GM12878 (cell line): Measurements from ENCODE around the gene AAMP. TPM values are rescaled to one million over a fixed set of nuclear protein-coding genes. Genes with fewer than 3 reads are reported as not detected.

Experiments
- CBFB ChIP-seq: IDR thresholded peaks from 2 replicates; pipeline ENCODE4 v1.6.1; 2016; ENCODE audit warnings: antibody characterized with exemption, low read depth
- CBX5 ChIP-seq: sonication (generic); IDR thresholded peaks from 2 replicates; pipeline ENCODE4 v1.6.1; 2016; ENCODE audit warnings: low read depth, moderate library complexity, mild to moderate bottlenecking, inconsistent platforms
- CHD2 ChIP-seq: IDR thresholded peaks from 2 replicates; pipeline ENCODE4 v1.6.1; 2011; ENCODE audit warnings: low read depth, low read length, improper control_type of control experiment, borderline replicate concordance
- EZH2 ChIP-seq: IDR thresholded peaks from 2 replicates; pipeline ENCODE4 v1.6.1; 2012; ENCODE audit warnings: low read depth, mild to moderate bottlenecking, control low read depth, inconsistent platforms, low read length, borderline replicate concordance; ENCODE audit not compliant: control insufficient read depth
- FOS ChIP-seq: IDR thresholded peaks from 3 replicates; pipeline ENCODE4 v1.6.1; 2011; ENCODE audit warnings: borderline replicate concordance; ENCODE audit not compliant: insufficient read length; ENCODE audit errors: extremely low read depth
- GABPA ChIP-seq: IDR thresholded peaks from 2 replicates; pipeline ENCODE4 v1.6.1; 2014; ENCODE audit warnings: antibody characterized with exemption, low read depth, mild to moderate bottlenecking, inconsistent platforms
- HDAC2 ChIP-seq: fragments of 200-600 bp; sonication (generic); IDR thresholded peaks from 2 replicates; pipeline ENCODE4 v1.6.1; 2017
- KAT2A ChIP-seq: conservative IDR thresholded peaks from 2 replicates; pipeline ENCODE4 v1.6.1; 2011; ENCODE audit warnings: low read depth, low read length; ENCODE audit not compliant: control insufficient read depth
- MXI1 ChIP-seq: fragments of 150-350 bp; IDR thresholded peaks from 2 replicates; pipeline ENCODE4 v1.6.1; 2011; ENCODE audit warnings: low read depth, mild to moderate bottlenecking, inconsistent platforms, low read length, improper control_type of control experiment
- NR2C1 ChIP-seq: fragments of 450-650 bp; IDR thresholded peaks from 2 replicates; pipeline ENCODE4 v1.6.1; 2017; ENCODE audit warnings: antibody characterized with exemption, mild to moderate bottlenecking, moderate library complexity
- NR2F1 ChIP-seq: fragments of 450-650 bp; conservative IDR thresholded peaks from 2 replicates; pipeline ENCODE4 v1.6.1; 2017; ENCODE audit warnings: mild to moderate bottlenecking
- PAX5 ChIP-seq: IDR thresholded peaks from 2 replicates; pipeline ENCODE4 v1.6.1; 2011; ENCODE audit warnings: low read depth, low read length, borderline replicate concordance
- POLR2AphosphoS2 ChIP-seq: IDR thresholded peaks from 2 replicates; pipeline ENCODE4 v1.6.1; 2011; ENCODE audit warnings: low read depth, mild to moderate bottlenecking, low read length, improper control_type of control experiment, moderate library complexity
- RB1 ChIP-seq: fragments of 450-650 bp; formaldehyde crosslinking; IDR thresholded peaks from 2 replicates; pipeline ENCODE4 v1.6.1; 2017; ENCODE audit warnings: mild to moderate bottlenecking, borderline replicate concordance
- RCOR1 ChIP-seq: conservative IDR thresholded peaks from 2 replicates; pipeline ENCODE4 v1.6.1; 2012; ENCODE audit warnings: low read depth, low read length, improper control_type of control experiment
- SMC3 ChIP-seq: IDR thresholded peaks from 2 replicates; pipeline ENCODE4 v1.6.1; 2011; ENCODE audit warnings: low read length, improper control_type of control experiment, borderline replicate concordance
- SREBF1 ChIP-seq: IDR thresholded peaks from 2 replicates; pipeline ENCODE4 v1.6.1; 2012; ENCODE audit warnings: mild to moderate bottlenecking, low read length
- SREBF2 ChIP-seq: IDR thresholded peaks from 2 replicates; pipeline ENCODE4 v1.6.1; 2012; ENCODE audit warnings: mild to moderate bottlenecking, low read length
- STAT1 ChIP-seq: fragments of 450-650 bp; conservative IDR thresholded peaks from 2 replicates; pipeline ENCODE4 v1.6.1; 2014; ENCODE audit warnings: antibody characterized with exemption, mild to moderate bottlenecking
- TARDBP ChIP-seq: IDR thresholded peaks from 2 replicates; pipeline ENCODE4 v1.6.1; 2016; ENCODE audit warnings: borderline replicate concordance
- YBX1 ChIP-seq: fragments of 450-650 bp; IDR thresholded peaks from 2 replicates; pipeline ENCODE4 v1.6.1; 2016; ENCODE audit warnings: antibody characterized with exemption
- ZNF217 ChIP-seq: fragments of 450-650 bp; IDR thresholded peaks from 2 replicates; pipeline ENCODE4 v1.6.1; 2017; ENCODE audit warnings: antibody characterized with exemption, mild to moderate bottlenecking
- ZNF274 ChIP-seq: IDR thresholded peaks from one replicate; pipeline ENCODE4 v1.8.0; 2011; ENCODE audit not compliant: insufficient read length, insufficient read depth
- ZZZ3 ChIP-seq: IDR thresholded peaks from 2 replicates; pipeline ENCODE4 v1.6.1; 2011; ENCODE audit warnings: low read depth; ENCODE audit not compliant: control insufficient read depth, insufficient read length
- polyA plus RNA-seq, 11 experiments: library from polyadenylated mRNA; depleted of rRNA in 4 of 11; unstranded in 6 of 11; stranded (reverse) in 5 of 11; fragments of >200 nt; fragmentation: Nextera tagmentation in 4 of 11; fragmentation: Illumina TruSeq in 1 of 11; extraction: Ambion mirVana in 4 of 11; extraction: Trizol in 1 of 11; gene quantifications; 1 replicate in 1 of 11; 2 replicates in 10 of 11; pipeline versions ENCODE4 v1.2.1 to v1.2.3, GENCODE V29; 2011 to 2016; ENCODE audit warnings: inconsistent platforms in 2 of 11, missing spikeins in 2 of 11, low read depth in 1 of 11
- total RNA-seq, 4 experiments: library from RNA; depleted of rRNA in 3 of 4; stranded (reverse); fragments of >200 nt in 3 of 4; fragmentation: Illumina TruSeq in 1 of 4; extraction: Trizol in 1 of 4; gene quantifications; 2 replicates each; pipeline versions ENCODE4 v1.2.1 to v1.2.3, GENCODE V29; 2013 to 2021
- TF ChIP-seq, protein P1 (sequence below): fragments of 450-650 bp; IDR thresholded peaks from 2 replicates; pipeline ENCODE4 v1.6.1; 2017; ENCODE audit warnings: mild to moderate bottlenecking, low read depth, inconsistent platforms; ENCODE audit not compliant: poor library complexity, severe bottlenecking
- TF ChIP-seq, protein P2 (sequence below): fragments of 450-650 bp; IDR thresholded peaks from 2 replicates; pipeline ENCODE4 v1.6.1; 2018; ENCODE audit warnings: mild to moderate bottlenecking, low read depth, moderate library complexity; ENCODE audit not compliant: partially characterized antibody
- TF ChIP-seq, protein P3 (sequence below): IDR thresholded peaks from 2 replicates; pipeline ENCODE4 v1.6.1; 2011; ENCODE audit warnings: low read depth, mild to moderate bottlenecking, low read length, moderate library complexity, borderline replicate concordance; ENCODE audit errors: extremely low read depth
- TF ChIP-seq, protein P4 (sequence below): fragments of 450-650 bp; IDR thresholded peaks from 2 replicates; pipeline ENCODE4 v1.6.1; 2016; ENCODE audit warnings: mild to moderate bottlenecking

AAMP gene
- total and polyA plus RNA-seq, 10 of the 15 experiments (the other 5 are each of a cell fraction or from before 2014, with no cell fraction given) = 4.4 to 140 (median 81.9) TPM

DNA sequence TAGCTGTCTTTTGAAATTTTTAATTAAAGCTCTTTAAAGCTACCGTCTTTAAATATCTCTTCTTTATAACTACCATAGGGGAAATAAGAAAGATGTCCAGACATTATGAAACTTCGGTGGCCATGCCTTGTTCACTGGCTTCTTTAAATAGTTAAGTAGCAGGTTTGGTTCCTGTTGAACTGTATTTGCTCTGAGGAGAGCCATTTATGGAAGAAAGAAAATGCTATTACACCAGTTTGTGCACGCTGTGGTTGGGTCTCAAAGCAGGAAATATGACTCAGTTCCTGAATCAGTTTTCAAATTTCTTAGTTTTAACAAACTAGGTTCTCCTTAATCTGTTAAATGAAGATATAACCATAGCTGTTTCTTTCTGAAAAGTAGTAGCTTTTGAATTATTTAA, 40.7 kb downstream of the AAMP start (continued):
- TF ChIP-seq, protein P1, sequence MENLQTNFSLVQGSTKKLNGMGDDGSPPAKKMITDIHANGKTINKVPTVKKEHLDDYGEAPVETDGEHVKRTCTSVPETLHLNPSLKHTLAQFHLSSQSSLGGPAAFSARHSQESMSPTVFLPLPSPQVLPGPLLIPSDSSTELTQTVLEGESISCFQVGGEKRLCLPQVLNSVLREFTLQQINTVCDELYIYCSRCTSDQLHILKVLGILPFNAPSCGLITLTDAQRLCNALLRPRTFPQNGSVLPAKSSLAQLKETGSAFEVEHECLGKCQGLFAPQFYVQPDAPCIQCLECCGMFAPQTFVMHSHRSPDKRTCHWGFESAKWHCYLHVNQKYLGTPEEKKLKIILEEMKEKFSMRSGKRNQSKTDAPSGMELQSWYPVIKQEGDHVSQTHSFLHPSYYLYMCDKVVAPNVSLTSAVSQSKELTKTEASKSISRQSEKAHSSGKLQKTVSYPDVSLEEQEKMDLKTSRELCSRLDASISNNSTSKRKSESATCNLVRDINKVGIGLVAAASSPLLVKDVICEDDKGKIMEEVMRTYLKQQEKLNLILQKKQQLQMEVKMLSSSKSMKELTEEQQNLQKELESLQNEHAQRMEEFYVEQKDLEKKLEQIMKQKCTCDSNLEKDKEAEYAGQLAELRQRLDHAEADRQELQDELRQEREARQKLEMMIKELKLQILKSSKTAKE = peak; percentile 44
- TF ChIP-seq CHD2 (no peak), POLR2AphosphoS2 (no peak), KAT2A (no peak), RCOR1 (no peak), YBX1 (no peak), SREBF2 (no peak), ZNF274 (no peak), RB1 (no peak), NR2C1 (no peak), HDAC2 (no peak), STAT1 (no peak), GABPA (0 out of 2 replicates have a peak, but pooled peaks have one; percentile 37), MXI1 (0 out of 2 replicates have a peak, but pooled peaks have one; percentile 29), FOS (no peak), SREBF1 (no peak), TARDBP (no peak), CBX5 (no peak), PAX5 (0 out of 2 replicates have a peak, but pooled peaks have one; percentile 59), SMC3 (no peak), CBFB (no peak), ZNF217 (peak; percentile 96), ZZZ3 (no peak), EZH2 (no peak), NR2F1 (0 out of 2 replicates have a peak, but pooled peaks have one; percentile 38)
- TF ChIP-seq, protein P2, sequence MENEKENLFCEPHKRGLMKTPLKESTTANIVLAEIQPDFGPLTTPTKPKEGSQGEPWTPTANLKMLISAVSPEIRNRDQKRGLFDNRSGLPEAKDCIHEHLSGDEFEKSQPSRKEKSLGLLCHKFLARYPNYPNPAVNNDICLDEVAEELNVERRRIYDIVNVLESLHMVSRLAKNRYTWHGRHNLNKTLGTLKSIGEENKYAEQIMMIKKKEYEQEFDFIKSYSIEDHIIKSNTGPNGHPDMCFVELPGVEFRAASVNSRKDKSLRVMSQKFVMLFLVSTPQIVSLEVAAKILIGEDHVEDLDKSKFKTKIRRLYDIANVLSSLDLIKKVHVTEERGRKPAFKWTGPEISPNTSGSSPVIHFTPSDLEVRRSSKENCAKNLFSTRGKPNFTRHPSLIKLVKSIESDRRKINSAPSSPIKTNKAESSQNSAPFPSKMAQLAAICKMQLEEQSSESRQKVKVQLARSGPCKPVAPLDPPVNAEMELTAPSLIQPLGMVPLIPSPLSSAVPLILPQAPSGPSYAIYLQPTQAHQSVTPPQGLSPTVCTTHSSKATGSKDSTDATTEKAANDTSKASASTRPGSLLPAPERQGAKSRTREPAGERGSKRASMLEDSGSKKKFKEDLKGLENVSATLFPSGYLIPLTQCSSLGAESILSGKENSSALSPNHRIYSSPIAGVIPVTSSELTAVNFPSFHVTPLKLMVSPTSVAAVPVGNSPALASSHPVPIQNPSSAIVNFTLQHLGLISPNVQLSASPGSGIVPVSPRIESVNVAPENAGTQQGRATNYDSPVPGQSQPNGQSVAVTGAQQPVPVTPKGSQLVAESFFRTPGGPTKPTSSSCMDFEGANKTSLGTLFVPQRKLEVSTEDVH = no peak
- TF ChIP-seq, protein P3, sequence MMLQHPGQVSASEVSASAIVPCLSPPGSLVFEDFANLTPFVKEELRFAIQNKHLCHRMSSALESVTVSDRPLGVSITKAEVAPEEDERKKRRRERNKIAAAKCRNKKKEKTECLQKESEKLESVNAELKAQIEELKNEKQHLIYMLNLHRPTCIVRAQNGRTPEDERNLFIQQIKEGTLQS = no peak
- TF ChIP-seq, protein P4, sequence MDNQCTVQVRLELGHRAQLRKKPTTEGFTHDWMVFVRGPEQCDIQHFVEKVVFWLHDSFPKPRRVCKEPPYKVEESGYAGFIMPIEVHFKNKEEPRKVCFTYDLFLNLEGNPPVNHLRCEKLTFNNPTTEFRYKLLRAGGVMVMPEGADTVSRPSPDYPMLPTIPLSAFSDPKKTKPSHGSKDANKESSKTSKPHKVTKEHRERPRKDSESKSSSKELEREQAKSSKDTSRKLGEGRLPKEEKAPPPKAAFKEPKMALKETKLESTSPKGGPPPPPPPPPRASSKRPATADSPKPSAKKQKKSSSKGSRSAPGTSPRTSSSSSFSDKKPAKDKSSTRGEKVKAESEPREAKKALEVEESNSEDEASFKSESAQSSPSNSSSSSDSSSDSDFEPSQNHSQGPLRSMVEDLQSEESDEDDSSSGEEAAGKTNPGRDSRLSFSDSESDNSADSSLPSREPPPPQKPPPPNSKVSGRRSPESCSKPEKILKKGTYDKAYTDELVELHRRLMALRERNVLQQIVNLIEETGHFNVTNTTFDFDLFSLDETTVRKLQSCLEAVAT = no peak
